Measurements from ENCODE around the gene INSL3.

INSL3 gene

GRCh38 chr19:17847538-17848366, 26.4 kb upstream of the INSL3 start, which contains the start of gene JAK3:
TSS of gene JAK3 (minus strand) at chr19:17847982. CDS start at chr19:17844417, 3,565 bp downstream.
- peak within 1 kb of the TSS; percentile 44 for H3K4me3 ChIP-seq (ENCODE audit: low read depth, low read length)
- DNase-seq (ENCODE audit: low read depth): no peak

- no peak for DNase-seq (ENCODE audit: low read depth)
- H3K4me3 ChIP-seq (ENCODE audit: low read depth, low read length): no peak overlapping the region
Observed at GRCh38 chr19:17846146-17846545, 24.8 kb upstream of the INSL3 start.

DNA sequence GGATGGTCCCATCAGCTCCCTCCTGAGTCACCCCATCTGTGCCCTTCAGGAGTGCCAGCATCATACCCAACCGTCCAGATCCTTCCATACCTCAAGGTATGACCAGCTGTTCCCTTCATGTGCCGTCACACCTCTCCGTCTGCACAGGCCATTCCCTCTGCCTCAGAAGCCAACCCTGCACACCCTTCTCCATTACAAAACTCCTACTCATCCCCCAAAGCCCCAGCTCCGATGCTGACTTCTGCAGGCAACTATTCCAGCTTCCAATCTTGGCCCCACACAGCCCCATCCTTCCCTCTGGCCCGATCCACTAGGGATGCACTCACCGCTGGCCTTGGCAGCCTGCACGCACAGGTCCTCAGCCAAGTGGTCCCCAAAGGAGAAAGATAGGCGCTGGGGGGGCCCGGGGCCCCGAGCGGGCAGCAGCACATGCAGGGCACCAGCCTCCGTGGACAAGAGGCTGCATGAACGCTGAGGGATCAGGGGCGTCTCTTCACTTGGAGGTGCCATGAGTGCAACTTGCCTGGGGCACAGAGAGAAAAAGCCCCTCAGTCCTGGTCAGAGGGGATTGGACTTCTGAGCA, 22.7 kb upstream of the INSL3 start:
- no peak for DNase-seq (ENCODE audit: low read depth)
- no peak overlapping the region for H3K4me3 ChIP-seq (ENCODE audit: low read depth, low read length)

GRCh38 chr19:17843292-17843827, 22.0 kb upstream of the INSL3 start:
- H3K4me3 ChIP-seq (ENCODE audit: low read depth, low read length): no peak overlapping the region
- no peak for DNase-seq (ENCODE audit: low read depth)

- H3K4me3 ChIP-seq (ENCODE audit: low read depth, low read length): peak overlapping the region; percentile 49
- DNase-seq (ENCODE audit: low read depth): no peak
Observed at GRCh38 chr19:17842663-17843291, 21.5 kb upstream of the INSL3 start.

DNA sequence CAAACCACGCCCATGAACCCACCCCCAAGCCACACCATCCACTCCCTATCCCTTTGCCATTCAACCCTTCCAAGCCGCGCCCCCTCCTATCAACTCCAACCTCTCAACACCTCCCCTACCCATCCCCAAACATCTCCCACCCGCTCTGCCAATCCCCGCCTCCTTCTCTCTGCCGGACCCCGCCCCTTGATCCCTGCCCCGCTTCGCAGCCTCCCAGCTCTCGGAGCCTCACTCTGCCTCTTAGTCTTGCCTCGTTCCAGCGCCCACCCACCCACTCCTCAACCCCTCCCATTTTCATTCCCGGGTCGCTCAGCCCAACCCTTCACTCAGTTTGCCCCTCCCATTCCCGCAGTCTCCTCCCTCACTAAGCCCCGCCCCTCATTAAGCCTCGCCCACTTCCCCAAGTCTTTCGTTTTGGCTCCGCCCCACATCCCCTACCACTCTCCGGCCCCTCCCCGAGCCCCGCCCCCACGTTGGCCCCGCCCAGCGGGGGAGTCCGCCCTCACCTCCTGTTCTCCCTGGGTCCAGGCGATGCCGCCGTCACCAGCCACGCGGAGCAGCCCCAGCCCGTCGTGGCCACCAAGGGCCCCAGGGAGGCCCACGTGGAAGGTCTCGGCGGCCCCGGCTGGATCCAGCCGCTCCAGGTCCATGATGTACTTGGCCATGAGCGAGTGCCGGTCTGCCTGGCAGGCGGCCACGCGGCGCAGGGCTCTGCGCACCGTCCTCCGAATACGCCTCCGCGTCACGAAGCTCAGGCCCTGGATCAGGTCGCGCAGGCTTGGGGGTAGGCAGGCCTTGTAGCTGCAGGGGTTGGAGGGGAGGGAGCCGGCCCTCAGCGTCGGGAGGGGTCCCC, 20.7 kb upstream of the INSL3 start:
- peak overlapping the region; percentile 49 for H3K4me3 ChIP-seq (ENCODE audit: low read depth, low read length)
- peak; percentile 57 for DNase-seq (ENCODE audit: low read depth)

GRCh38 chr19:17841371-17841809, 20.1 kb upstream of the INSL3 start:
- no peak for DNase-seq (ENCODE audit: low read depth)
- H3K4me3 ChIP-seq (ENCODE audit: low read depth, low read length): peak overlapping the region; percentile 49

DNA sequence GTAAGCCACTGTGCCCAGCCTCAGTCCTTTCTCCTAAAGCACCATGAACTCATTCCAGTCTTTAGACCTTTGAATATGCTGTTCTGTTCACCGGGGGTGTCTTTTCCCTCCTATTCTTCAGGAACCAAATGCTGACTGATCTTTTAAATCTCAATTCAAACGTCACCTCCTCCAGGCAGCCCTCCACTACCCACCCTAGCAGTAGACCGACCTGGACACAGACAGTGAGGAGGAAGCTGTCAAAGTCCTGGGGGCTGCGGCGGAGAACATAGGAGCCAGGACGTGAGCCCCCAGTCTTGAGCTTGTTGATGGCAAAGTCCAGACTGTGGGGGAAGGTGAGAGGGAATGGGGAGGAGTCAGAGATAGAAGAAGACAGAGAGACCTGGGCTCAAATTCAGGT, 18.7 kb upstream of the INSL3 start:
- DNase-seq (ENCODE audit: low read depth): no peak
- H3K4me3 ChIP-seq (ENCODE audit: low read depth, low read length): no peak overlapping the region

- DNase-seq (ENCODE audit: low read depth): no peak
- H3K4me3 ChIP-seq (ENCODE audit: low read depth, low read length): no peak overlapping the region
Observed at GRCh38 chr19:17837972-17838371, 16.7 kb upstream of the INSL3 start.

DNA sequence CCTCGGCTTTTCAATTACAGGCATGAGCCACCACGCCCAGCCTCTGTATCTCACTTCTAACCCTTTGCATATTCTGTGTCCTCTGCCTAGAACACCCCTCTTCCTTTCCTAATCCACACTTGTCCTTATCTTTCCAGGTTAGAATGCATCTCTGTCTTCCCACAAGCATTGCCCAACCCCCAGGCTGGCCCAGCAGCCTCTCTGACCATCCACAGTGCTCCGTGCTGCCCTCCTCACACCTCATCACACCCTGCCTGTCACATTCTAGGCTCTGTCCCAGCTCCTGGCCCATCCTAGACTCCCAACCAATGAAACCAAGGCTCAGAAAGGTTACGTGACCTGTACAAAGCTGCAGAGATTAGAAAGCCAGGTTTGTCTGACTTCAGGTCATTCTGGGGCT, 15.2 kb upstream of the INSL3 start:
- no peak overlapping the region for H3K4me3 ChIP-seq (ENCODE audit: low read depth, low read length)
- DNase-seq (ENCODE audit: low read depth): no peak

GRCh38 chr19:17835182-17836006, 14.1 kb upstream of the INSL3 start:
- no peak for DNase-seq (ENCODE audit: low read depth)
- H3K4me3 ChIP-seq (ENCODE audit: low read depth, low read length): no peak overlapping the region

- H3K4me3 ChIP-seq (ENCODE audit: low read depth, low read length): no peak overlapping the region
- DNase-seq (ENCODE audit: low read depth): no peak
Observed at GRCh38 chr19:17834350-17835181, 13.2 kb upstream of the INSL3 start.

GRCh38 chr19:17832443-17833208, 11.3 kb upstream of the INSL3 start:
- no peak for DNase-seq (ENCODE audit: low read depth)

GRCh38 chr19:17831419-17831888, 10.1 kb upstream of the INSL3 start:
- DNase-seq (ENCODE audit: low read depth): no peak
- H3K4me3 ChIP-seq (ENCODE audit: low read depth, low read length): peak overlapping the region; percentile 35

More at GRCh38 chr19:17832443-17833208, 11.3 kb upstream of the INSL3 start:
- no peak overlapping the region for H3K4me3 ChIP-seq (ENCODE audit: low read depth, low read length)

DNA sequence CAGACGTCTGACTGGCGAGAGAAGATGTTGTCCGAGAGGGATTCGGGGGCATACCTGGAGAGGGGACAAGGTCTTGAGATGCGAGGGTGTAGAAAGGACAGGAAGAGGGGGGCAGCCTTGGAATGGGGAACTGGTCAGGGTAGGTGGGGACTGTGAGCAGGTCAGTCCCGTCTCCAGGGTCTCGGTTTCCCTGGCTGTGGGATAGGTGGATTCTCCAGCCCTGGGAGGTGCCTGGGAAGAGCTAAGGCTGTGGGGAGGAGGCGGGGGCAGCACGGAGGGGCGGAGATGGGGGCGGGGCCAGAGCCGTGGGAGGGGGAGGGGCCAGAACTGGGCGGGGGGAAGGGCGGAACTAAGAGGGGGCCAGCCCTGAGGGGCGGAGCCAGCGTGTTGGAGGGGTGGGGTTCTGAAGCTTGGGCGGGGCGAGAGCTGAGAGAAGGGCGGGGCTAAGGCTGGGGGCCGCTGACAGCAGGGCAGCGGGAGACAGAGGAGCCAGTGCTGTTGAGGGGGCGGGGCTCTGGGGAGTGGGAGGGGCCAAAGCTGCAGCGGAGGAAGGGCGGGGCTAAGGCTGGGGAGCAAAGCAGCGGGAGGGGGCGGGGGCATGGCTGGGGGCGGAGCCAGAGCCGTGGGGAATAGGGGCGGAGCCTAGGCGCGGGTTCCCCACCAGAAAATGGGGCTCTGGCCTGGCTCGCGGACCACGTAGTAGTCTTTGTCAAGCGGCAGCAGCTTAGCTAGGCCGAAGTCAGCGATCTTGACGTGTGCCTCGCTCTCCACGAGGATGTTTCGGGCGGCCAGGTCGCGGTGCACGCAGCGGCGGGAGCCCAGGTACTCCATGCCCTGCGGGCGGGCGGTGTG, 9.5 kb upstream of the INSL3 start:
- peak overlapping the region; percentile 37 for H3K4me3 ChIP-seq (ENCODE audit: low read depth, low read length)
- peak; percentile 35 for DNase-seq (ENCODE audit: low read depth)

Data from skeletal muscle cell (primary cell).